ENCODE results near the gene CD34.
"Not testable (repeated sequence)": the region's sequence is repeated elsewhere in the genome, so short reads cannot be mapped to it uniquely, and the experiment has no call there.

Gene CD34

GRCh38 chr1:207898836-207899235 is 12.1 kb downstream of the CD34 start:
- no peak for DNase-seq (ENCODE audit: low read depth in 3 of 3)

GRCh38 chr1:207898260-207898659 is 12.7 kb downstream of the CD34 start:
- DNase-seq (ENCODE audit: low read depth in 3 of 3): no peak

DNA sequence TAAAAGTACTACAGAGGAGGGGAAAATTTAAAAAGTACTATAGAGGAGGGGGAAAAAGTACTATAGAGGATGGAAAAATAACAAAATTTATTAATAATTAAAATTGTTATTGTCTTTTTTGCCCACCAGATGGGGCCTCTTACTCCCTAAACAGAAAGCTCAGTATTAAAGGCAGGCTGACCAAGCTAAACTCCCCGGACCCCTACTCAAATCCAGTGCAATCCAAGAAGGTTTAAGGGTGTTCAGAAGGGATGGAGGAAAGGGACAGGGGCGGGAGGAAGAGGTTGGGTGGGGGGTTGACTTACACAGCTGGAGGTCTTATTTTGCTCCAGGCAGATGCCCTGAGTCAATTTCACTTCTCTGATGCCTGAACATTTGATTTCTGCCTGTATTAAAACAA is 13.7 kb downstream of the CD34 start:
- no peak for DNase-seq (ENCODE audit: low read depth in 3 of 3)

GRCh38 chr1:207896547-207896946 is 14.4 kb downstream of the CD34 start:
- DNase-seq (ENCODE audit: low read depth in 3 of 3): no peak

- DNase-seq (ENCODE audit: low read depth in 3 of 3): no peak
Measured at GRCh38 chr1:207894704-207895103, 16.2 kb downstream of the CD34 start.

DNA sequence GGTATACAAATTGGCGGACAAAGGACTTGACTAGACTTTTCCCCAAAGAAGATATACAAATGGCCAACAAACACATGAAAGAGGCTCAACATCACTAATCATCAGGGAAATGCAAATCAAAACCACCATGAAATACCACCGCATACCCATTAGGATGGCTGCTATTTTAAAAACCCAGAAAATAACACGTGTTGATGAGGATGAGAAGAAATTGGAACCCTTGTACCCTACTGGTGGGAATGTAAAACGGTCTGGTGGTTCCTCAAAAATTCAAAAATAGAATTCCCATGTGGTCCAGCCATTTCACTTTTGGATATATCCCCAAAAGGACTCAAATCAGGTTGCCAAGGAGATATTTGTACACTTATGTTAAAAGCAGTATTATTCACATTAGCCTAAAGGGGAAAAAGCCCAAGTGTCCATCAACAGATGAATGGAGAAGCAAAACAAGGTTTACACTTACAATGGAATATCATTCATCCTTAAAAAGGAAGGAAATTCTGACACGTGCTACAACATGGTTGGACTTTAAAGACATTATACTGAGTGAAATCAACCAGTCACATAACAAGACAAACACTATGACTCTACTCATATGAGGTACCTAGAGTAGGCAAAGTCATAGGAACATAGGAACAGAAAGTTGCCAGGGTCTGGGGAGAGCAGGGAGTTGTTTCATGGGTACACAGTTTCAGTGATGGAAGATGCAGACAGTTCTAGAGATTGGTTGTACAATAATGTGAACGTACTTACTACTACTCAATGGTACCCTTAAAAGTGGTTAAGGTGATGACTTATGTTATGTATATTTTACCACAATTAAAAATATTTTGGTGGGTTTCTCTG is 17.0 kb downstream of the CD34 start:
- no peak for DNase-seq (ENCODE audit: low read depth in 3 of 3)

- DNase-seq (ENCODE audit: low read depth in 3 of 3): no peak
Measured at GRCh38 chr1:207892764-207893163, 18.2 kb downstream of the CD34 start.

GRCh38 chr1:207891148-207891547 is 19.8 kb downstream of the CD34 start:
- no peak for DNase-seq (ENCODE audit: low read depth in 3 of 3)

DNA sequence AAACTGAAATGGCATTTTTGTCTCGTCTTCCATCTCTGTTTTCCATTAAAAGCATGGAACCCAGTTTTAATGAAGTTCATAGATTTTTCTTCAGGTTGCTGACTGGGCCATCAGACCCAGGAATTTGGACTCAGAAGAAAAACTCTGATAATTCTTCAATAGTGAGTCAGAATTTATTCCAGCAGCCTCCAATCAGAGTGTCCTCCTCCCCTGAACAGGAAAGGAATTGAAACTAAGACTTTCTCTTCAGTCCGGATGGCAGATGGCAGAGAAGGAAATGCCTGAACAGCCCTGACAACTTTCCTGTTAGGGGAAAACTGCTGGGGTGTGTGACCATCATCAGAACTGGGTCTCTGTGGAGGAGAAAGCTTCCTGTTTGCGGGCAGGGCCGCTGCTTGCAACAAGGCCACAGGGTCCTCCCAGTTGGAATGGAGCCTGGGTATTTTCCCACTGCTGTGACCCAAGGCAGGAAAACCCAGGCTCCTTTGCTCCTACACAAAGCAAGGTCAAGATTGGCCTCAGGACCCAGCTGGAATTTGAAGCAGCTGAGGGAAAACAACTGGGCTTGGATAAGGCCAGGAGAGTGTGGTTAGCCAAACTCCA is 20.7 kb downstream of the CD34 start:
- no peak for DNase-seq (ENCODE audit: low read depth in 3 of 3)

DNA sequence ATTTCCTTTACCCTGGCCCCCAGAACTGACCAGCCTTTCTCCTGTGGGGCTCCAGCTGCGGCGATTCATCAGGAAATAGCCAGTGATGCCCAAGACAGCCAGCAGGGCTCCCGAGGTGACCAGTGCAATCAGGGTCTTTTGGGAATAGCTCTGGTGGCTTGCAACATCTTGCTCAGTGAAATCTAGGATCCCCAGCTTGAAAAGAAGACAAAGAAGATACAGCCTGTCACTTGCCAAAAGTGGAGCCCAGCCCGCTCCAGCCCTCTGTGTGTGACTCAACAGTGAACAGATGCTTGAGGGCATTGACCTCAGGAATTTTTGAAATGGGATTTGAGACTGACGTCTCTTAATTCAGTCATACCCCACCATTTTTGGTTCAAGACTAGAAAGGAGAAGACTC is 22.3 kb downstream of the CD34 start:
- DNase-seq (ENCODE audit: low read depth in 3 of 3): no peak

DNA sequence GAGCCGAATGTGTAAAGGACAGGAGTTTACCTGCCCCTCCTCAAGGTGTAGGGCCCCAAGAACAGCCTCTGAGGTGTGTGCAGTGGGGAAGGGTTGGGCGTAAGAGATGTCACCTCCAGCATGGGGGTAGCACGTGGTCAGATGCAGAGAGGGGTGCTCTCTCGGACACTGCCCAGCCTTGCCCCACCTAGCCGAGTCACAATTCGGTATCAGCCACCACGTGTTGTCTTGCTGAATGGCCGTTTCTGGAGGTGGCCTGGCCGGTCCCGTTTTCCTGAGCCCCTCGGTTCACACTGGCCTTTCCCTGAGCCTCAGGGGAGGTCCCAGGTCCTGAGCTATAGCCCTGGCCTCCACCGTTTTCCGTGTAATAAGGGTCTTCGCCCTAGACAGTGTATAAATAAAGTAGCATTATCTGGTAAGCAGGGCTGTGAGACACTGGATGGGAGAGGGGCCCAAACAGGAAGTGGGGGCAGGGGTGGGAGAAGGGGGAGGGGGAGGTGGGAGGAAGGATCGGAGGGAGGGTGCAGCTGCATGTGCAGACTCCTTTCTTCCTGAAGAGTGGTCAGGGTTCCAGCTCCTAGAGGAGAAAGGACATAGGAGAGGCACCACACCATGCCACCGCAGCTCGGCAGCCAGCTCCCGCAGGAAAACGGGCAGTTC is 23.3 kb downstream of the CD34 start:
- no peak for DNase-seq (ENCODE audit: low read depth in 3 of 3)

DNA sequence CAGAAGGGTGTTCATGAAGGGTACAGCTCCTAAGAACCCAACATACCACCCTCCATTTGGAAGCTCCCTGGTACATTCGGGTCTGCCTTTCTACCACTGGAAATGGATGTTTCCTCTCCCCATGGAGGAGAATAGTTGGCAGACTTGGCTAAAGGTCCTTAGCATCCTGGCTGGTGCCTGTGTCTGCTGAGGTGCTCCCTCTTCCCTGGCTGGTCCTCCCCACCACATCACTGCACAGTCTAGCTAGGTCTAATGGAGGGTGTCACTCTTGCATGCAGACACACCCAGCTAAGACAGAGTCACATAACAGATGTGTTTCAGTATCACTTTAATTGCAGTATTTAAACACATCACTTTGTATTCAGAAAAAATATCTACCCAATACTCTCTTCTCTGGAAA is 24.7 kb downstream of the CD34 start:
- no peak for DNase-seq (ENCODE audit: low read depth in 3 of 3)

DNA sequence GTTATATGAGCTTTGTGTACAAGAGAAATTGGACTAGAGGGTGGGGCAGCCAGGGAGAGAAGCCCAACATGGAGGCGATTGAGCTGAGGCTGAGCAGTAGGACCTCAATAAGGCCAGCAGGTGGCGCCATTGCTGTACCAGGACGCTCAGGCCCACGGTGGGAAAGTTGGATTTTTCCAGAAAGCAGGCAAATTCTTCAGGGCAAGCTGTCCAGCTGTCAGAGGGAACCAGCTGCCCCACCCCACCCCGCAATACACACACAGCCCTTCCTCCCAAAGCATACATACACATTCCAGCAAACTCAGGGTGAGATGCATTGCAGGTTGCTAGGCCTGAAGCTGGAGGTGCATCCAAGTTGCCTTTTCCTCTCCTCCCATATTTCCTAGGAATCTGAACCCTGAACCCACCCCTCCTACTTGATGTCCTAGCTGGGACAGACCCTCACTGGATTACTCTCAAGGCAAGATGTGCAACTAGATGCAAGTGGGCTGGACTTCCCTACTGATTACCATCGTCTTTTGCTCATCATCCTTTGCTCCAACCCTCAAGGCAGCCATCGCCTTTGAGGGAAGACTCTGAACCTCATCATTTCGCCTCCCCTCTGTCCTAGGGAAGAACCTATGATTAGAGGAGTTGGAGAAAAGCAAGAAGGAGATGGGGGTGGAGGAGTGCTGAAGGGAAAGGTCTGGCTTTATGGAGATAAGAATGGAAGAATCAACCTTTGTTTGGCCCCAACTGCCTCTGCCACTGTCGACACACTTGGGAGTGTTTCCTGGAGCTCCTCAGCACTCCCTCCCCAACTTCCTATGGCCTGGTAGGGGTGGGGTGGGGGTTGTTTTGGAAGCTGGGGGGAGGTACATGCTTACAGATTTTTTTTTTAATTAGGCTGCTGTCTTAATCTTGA is 25.5 kb downstream of the CD34 start:
- DNase-seq (ENCODE audit: low read depth in 3 of 3): peak in 2 of 3 experiments; percentile 44 to 51

GRCh38 chr1:207884266-207885029 is 26.5 kb downstream of the CD34 start:
- DNase-seq (ENCODE audit: low read depth in 3 of 3): no peak

DNA sequence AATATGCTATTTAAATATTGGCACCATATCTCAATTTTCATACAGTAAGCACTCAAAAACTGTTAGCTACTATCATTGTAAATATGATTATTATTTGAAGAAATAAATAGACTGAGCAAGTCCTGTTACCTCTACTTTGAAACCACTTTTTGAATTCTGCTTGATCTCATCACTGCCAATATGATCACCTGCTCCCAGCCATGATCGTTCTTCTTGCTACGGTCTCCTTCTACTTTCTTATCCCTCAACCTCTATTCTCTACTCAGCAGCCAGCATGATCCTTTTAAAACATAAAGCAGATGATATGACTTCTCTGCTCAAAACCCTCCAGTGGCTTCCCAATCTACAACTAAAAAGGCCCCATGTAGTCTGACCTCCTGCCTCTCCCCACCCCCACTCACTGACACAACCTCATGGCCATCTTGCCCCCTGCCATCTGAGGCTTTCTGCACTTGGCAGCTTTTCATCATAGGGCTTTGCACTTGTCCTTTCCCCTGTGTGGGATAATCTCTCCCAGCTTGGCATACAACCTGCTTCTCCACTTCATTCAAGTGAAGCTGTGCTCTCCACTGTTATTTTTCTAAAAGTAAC is 27.2 kb downstream of the CD34 start:
- DNase-seq (ENCODE audit: low read depth in 3 of 3): no peak

DNA sequence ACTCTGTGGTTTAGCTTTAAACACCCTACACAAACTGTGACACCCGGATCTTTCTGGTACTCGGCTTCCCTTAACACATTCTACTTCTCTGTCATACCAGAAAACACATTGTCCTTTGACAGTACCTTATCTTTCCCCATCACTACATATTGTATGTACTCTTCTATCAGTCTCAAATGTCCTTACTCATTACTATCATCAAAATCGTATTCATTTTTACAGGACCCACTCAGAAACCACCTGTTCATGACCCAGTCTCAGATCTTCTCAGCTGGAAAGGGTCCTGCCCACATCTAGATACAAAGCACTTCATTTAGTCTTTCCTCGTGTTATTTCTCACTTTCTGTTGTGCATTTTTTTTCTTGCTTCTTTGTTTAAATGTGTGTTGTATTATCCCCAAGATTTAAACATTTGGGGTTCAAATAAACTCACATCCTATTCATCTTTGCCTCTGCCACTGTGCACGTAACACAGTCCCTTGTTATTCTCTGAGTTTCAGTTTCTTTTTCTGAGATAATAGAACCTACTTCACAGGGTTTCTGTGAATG is 27.7 kb downstream of the CD34 start:
- no peak for DNase-seq (ENCODE audit: low read depth in 3 of 3)

DNA sequence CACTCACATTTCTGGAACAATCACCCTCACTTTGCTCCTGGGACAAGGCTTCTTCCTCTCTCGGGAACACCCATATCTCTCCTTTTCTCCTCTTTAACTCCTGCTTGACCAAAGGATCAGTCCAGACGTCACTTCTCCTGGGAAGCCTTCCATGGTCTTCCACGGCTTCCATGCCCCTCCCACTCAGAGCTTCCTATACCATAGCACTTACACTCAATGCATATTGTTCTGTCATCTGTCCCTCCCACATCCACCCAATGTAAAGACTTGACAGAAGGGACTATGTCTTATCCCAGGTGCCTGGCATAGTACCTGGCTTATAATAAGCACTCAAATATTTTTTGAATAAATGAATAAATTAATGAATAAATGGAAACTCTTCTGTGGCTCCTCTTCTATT is 28.2 kb downstream of the CD34 start:
- no peak for DNase-seq (ENCODE audit: low read depth in 3 of 3)

DNA sequence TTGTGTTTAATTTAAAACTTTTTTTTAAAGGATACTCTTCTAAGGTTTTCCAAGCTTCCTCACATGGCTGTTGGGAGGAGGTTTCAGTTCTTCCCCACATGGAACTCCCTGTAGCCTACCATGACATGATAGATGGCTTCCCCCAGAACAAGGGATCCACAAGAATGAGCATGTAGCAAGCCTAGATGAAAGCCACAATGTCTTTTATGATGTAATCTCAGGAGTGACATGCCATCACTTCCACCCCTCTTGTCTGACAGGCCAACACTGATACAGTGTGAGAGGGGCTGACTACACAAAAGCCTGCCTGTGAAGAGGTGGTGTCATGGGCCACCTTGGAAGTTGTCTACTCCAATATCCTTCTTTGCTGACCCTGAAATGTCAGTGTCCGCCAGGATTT is 32.0 kb downstream of the CD34 start:
- no peak for DNase-seq (ENCODE audit: low read depth in 3 of 3)

- DNase-seq (ENCODE audit: low read depth in 3 of 3): not testable (repeated sequence)
Measured at GRCh38 chr1:207877914-207878313, 33.0 kb downstream of the CD34 start.

- no peak for DNase-seq (ENCODE audit: low read depth in 3 of 3)
Measured at GRCh38 chr1:207876131-207876530, 34.8 kb downstream of the CD34 start.
